HCT116 (cell line): ENCODE measurements around the gene XPNPEP3. TPM values are rescaled to one million over a fixed set of nuclear protein-coding genes. Genes with fewer than 3 reads are reported as not detected.
A peak's percentile ranks its signal among the peaks of the same experiment; 100 is the strongest.

Source experiments
- ATAC-seq: fragments of 200-7000 bp; cut with Tn5 transposase; 2 replicates; pipeline ENCODE4 v1.9.1; 2020; ENCODE audit warnings: mild to moderate bottlenecking, moderate library complexity
- BruUV-seq: library from RNA; stranded (reverse); fragments of 400-500 nt; replicated peaks from 2 replicates; lab custom pipeline; 2021; lab: Mats Ljungman, UMichigan
- CTCF ChIA-PET: fragments of 300-600 bp; sonication (Branson Sonifier 250); formaldehyde crosslinking; loops from one replicate; lab custom pipeline; 2021; ENCODE audit warnings: antibody characterized with exemption; lab: Charles Lee
- POLR2A ChIA-PET: fragments of 300-600, 350-600 bp; sonication (Branson Sonifier 250); formaldehyde crosslinking; loops from one replicate; lab custom pipeline; 2021; ENCODE audit warnings: antibody characterized with exemption; lab: Charles Lee
- RAD21 ChIA-PET, 2 experiments: fragments of 300-600 bp; sonication (Branson Sonifier 250); formaldehyde crosslinking; loops; one replicate each; lab custom pipeline; 2023; ENCODE audit warnings: low total read pairs in 2 of 2; ENCODE audit not compliant: uncharacterized antibody in 2 of 2, unreplicated experiment in 2 of 2, low non-redundant PET in 1 of 2; lab: Charles Lee
- DNase-seq: peaks from one replicate; pipeline ENCODE4 v3.0.0-alpha.2; 2010; ENCODE audit warnings: low read depth, low spot score
- H2AFZ ChIP-seq: fragments of 200-600 bp; shearing (Covaris generic), sonication (generic); 2 replicates; pipeline ENCODE4 v1.6.1; 2017; ENCODE audit warnings: low read depth, mixed run types, mixed read lengths, antibody characterized with exemption, low read length; ENCODE audit not compliant: poor library complexity, severe bottlenecking
- H3K27ac ChIP-seq: 2 replicates; pipeline ENCODE4 v1.5.1; 2012; ENCODE audit warnings: low read depth, low read length
- H3K27me3 ChIP-seq: fragments of 200-600 bp; sonication (generic); 2 replicates; pipeline ENCODE4 v1.6.1; 2016; ENCODE audit warnings: mixed run types, low read length, mixed read lengths; ENCODE audit not compliant: insufficient read depth
- H3K36me3 ChIP-seq, 2 experiments: fragments of 200-500 bp in 1 of 2; fragments of 200-600 bp in 1 of 2; sonication (Bioruptor generic) in 1 of 2; sonication (generic) in 1 of 2; 2 replicates each; pipeline versions ENCODE4 v1.5.1 to v1.6.1; 2014 to 2016; ENCODE audit warnings: low read length in 2 of 2, inconsistent platforms in 1 of 2, mixed read lengths in 1 of 2, mixed run types in 1 of 2; ENCODE audit not compliant: insufficient read depth in 2 of 2, control insufficient read depth in 1 of 2
- H3K4me1 ChIP-seq, 2 experiments: fragments of 200-600 bp in 1 of 2; sonication (generic) in 1 of 2; 2 replicates each; pipeline versions ENCODE4 v1.5.1 to v1.6.1; 2012 to 2017; ENCODE audit warnings: low read length in 2 of 2, inconsistent platforms in 1 of 2, mild to moderate bottlenecking in 1 of 2, mixed read lengths in 1 of 2, mixed run types in 1 of 2, moderate library complexity in 1 of 2; ENCODE audit not compliant: insufficient read depth in 2 of 2, control insufficient read depth in 1 of 2
- H3K4me2 ChIP-seq: fragments of 200-600 bp; sonication (generic); 2 replicates; pipeline ENCODE4 v1.6.1; 2017; ENCODE audit warnings: mixed run types, low read length, mixed read lengths
- H3K4me3 ChIP-seq, 2 experiments: fragments of 200-600 bp in 1 of 2; sonication (generic) in 1 of 2; replicated peaks in 1 of 2; 2 replicates each; pipeline ENCODE4 v1.5.1; 2011 to 2016; ENCODE audit warnings: low read length in 2 of 2, control low read depth in 1 of 2, low read depth in 1 of 2, mild to moderate bottlenecking in 1 of 2, mixed read lengths in 1 of 2, mixed run types in 1 of 2
- H3K79me2 ChIP-seq: fragments of 200-600 bp; sonication (generic); 2 replicates; pipeline ENCODE4 v1.6.1; 2017; ENCODE audit warnings: mild to moderate bottlenecking, mixed run types, low read length, moderate library complexity, mixed read lengths; ENCODE audit not compliant: insufficient read depth
- H3K9ac ChIP-seq: fragments of 200-600 bp; sonication (generic); 2 replicates; pipeline ENCODE4 v1.6.1; 2016; ENCODE audit warnings: low read length, mixed read lengths
- H3K9me2 ChIP-seq: fragments of 200-600 bp; sonication (generic), shearing (Covaris generic); 2 replicates; pipeline ENCODE4 v1.6.1; 2017; ENCODE audit warnings: mixed run types, mild to moderate bottlenecking, moderate library complexity; ENCODE audit not compliant: insufficient read depth
- H3K9me3 ChIP-seq, 2 experiments: fragments of 200-500 bp in 1 of 2; fragments of 200-600 bp in 1 of 2; sonication (Bioruptor generic) in 1 of 2; sonication (generic) in 1 of 2; 2 replicates each; pipeline ENCODE4 v1.6.1; 2014 to 2017; ENCODE audit warnings: low read length in 2 of 2, mixed read lengths in 2 of 2, inconsistent platforms in 1 of 2, low read depth in 1 of 2, mild to moderate bottlenecking in 1 of 2, mixed run types in 1 of 2, moderate library complexity in 1 of 2; ENCODE audit not compliant: control insufficient read depth in 1 of 2, insufficient read depth in 1 of 2
- H4K20me1 ChIP-seq: fragments of 200-600 bp; sonication (generic), shearing (Covaris generic); 2 replicates; pipeline ENCODE4 v1.6.1; 2017; ENCODE audit warnings: mixed run types, mild to moderate bottlenecking, moderate library complexity; ENCODE audit not compliant: insufficient read depth
- ATF3 ChIP-seq: IDR thresholded peaks from 2 replicates; pipeline ENCODE4 v1.6.1; 2012
- CBX3 ChIP-seq: IDR thresholded peaks from 2 replicates; pipeline ENCODE4 v1.6.1; 2012; ENCODE audit warnings: low read depth
- FOSL1 ChIP-seq: IDR thresholded peaks from 2 replicates; pipeline ENCODE4 v1.6.1; 2012; ENCODE audit warnings: low read depth
- POLR2A ChIP-seq: IDR thresholded peaks from 2 replicates; pipeline ENCODE4 v1.7.0; 2011; ENCODE audit warnings: borderline replicate concordance; ENCODE audit not compliant: insufficient read depth, insufficient read length; ENCODE audit errors: extremely low read depth
- POLR2AphosphoS5 ChIP-seq: IDR thresholded peaks from 2 replicates; pipeline ENCODE4 v1.6.1; 2011; ENCODE audit warnings: mild to moderate bottlenecking, low read depth, low read length, moderate library complexity
- RAD21 ChIP-seq: IDR thresholded peaks from 2 replicates; pipeline ENCODE4 v1.6.1; 2012; ENCODE audit warnings: low read depth, mild to moderate bottlenecking
- SIN3A ChIP-seq: IDR thresholded peaks from 2 replicates; pipeline ENCODE4 v1.6.1; 2012; ENCODE audit warnings: low read depth
- SRF ChIP-seq: IDR thresholded peaks from 2 replicates; pipeline ENCODE4 v1.6.1; 2012; ENCODE audit warnings: low read depth
- YY1 ChIP-seq: IDR thresholded peaks from 2 replicates; pipeline ENCODE4 v1.6.1; 2011; ENCODE audit warnings: low read length, low read depth, moderate library complexity, mild to moderate bottlenecking; ENCODE audit not compliant: insufficient replicate concordance; ENCODE audit errors: extremely low read depth
- intact Hi-C: fragments of 100-400 bp; cut with micrococcal nuclease; formaldehyde crosslinking; loops from 2 replicates; pipeline ENCODE4 v1.10.0; 2022
- total RNA-seq: library from RNA; stranded (reverse); gene quantifications from one replicate; pipeline ENCODE4 v1.2.1, GENCODE V29; 2021; ENCODE audit not compliant: unreplicated experiment
- TF ChIP-seq, protein P1 (sequence below), 3 experiments: fragments of 200-600 bp in 1 of 3; sonication (generic) in 1 of 3; IDR thresholded peaks in 2 of 3; conservative IDR thresholded peaks in 1 of 3; 2 replicates each; pipeline ENCODE4 v1.5.1; 2012 to 2017; ENCODE audit warnings: low read depth in 2 of 3, low read length in 2 of 3, antibody characterized with exemption in 1 of 3, borderline replicate concordance in 1 of 3, control low read depth in 1 of 3, mild to moderate bottlenecking in 1 of 3, mixed read lengths in 1 of 3, mixed run types in 1 of 3, moderate library complexity in 1 of 3; ENCODE audit not compliant: insufficient read depth in 1 of 3

Gene XPNPEP3
- total RNA-seq, 1 experiment from 2014 or later, result 29.8 TPM

GRCh38 chr22:40894417-40894816 is 37.5 kb downstream of the XPNPEP3 start:
- intact Hi-C loops, result loop anchor here (10.0 kb wide), 1 partner anchor 240 kb away; no protein-coding TSS in a partner anchor
- DNase-seq (no peak), ATAC-seq (no peak)
- TF ChIP-seq POLR2A (no peak), SRF (no peak)
- TF ChIP-seq, protein P1, sequence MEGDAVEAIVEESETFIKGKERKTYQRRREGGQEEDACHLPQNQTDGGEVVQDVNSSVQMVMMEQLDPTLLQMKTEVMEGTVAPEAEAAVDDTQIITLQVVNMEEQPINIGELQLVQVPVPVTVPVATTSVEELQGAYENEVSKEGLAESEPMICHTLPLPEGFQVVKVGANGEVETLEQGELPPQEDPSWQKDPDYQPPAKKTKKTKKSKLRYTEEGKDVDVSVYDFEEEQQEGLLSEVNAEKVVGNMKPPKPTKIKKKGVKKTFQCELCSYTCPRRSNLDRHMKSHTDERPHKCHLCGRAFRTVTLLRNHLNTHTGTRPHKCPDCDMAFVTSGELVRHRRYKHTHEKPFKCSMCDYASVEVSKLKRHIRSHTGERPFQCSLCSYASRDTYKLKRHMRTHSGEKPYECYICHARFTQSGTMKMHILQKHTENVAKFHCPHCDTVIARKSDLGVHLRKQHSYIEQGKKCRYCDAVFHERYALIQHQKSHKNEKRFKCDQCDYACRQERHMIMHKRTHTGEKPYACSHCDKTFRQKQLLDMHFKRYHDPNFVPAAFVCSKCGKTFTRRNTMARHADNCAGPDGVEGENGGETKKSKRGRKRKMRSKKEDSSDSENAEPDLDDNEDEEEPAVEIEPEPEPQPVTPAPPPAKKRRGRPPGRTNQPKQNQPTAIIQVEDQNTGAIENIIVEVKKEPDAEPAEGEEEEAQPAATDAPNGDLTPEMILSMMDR (IDR thresholded peaks at IDR 0.05 in 2 of 3, conservative IDR thresholded peaks at IDR 0.05 in 1 of 3; ENCODE audit: borderline replicate concordance in 1 of 3, insufficient read depth in 1 of 3, low read depth in 2 of 3, low read length in 2 of 3), result no peak
- Histone ChIP-seq H3K27ac (no peak overlapping the region), H3K4me1 (no peaks in the 10 kb centered on the region), H3K4me2 (no peak overlapping the region), H3K9me2 (no peaks in the 10 kb centered on the region), H3K4me3 (no peak overlapping the region), H4K20me1 (no peaks in the 10 kb centered on the region), H2AFZ (no peak overlapping the region), H3K9me3 (no peaks in the 10 kb centered on the region), H3K27me3 (no peaks in the 10 kb centered on the region), H3K36me3 (peaks cover 3 to 17% of the 10 kb centered on the region in 2 experiments; a peak in 3 of 4 replicates), H3K9ac (no peak overlapping the region), H3K79me2 (no peaks in the 10 kb centered on the region)
- CTCF ChIA-PET, result no interaction called here
- POLR2A ChIA-PET, result no interaction called here
- RAD21 ChIA-PET, result interaction anchor here in 1 of 2 experiments (0.7 kb wide), 1 partner anchor 211 kb away, joined by 4 read pairs; no protein-coding TSS in a partner anchor
- no TSS peak for BruUV-seq

GRCh38 chr22:40898850-40899357 is 42.0 kb downstream of the XPNPEP3 start:
- Histone ChIP-seq H3K79me2 (no peaks in the 10 kb centered on the region), H4K20me1 (no peaks in the 10 kb centered on the region), H3K4me1 (no peaks in the 10 kb centered on the region), H3K27ac (no peak overlapping the region), H3K36me3 (peaks cover 0 to 6% of the 10 kb centered on the region in 2 experiments; a peak in 1 of 4 replicates), H3K27me3 (no peaks in the 10 kb centered on the region), H3K4me2 (no peak overlapping the region), H3K9ac (no peak overlapping the region), H3K9me3 (no peaks in the 10 kb centered on the region), H3K4me3 (no peak overlapping the region), H3K9me2 (no peaks in the 10 kb centered on the region), H2AFZ (no peak overlapping the region)
- peak; percentile 23 for DNase-seq
- ChIA-PET CTCF (interaction anchor here (0.7 to 1.8 kb wide), 19 partner anchors 9 to 499 kb away, joined by 3 to 32 read pairs (median 4); partner anchors contain the start of gene MRTFA), POLR2A (interaction anchor here (0.6 kb wide), 1 partner anchor 247 kb away, joined by 3 read pairs; no protein-coding TSS in a partner anchor), RAD21 (interaction anchor here (0.7 to 1.1 kb wide), 5 partner anchors 215 to 253 kb away, joined by 3 to 12 read pairs (median 4); no protein-coding TSS in a partner anchor)
- peak; percentile 78 for ATAC-seq
- BruUV-seq, result no TSS peak
- TF ChIP-seq SIN3A, result no peak
- no peak for TF ChIP-seq POLR2A
- TF ChIP-seq CBX3, result no peak
- no peak for TF ChIP-seq ATF3
- no peak for TF ChIP-seq POLR2AphosphoS5
- TF ChIP-seq, protein P1 (IDR thresholded peaks at IDR 0.05 in 2 of 3, conservative IDR thresholded peaks at IDR 0.05 in 1 of 3; ENCODE audit: borderline replicate concordance in 1 of 3, insufficient read depth in 1 of 3, low read depth in 2 of 3, low read length in 2 of 3), result peak; percentile 48 to 59 (median 56); a peak in 5 of 6 replicates
- 0 out of 2 replicates have a peak, but pooled peaks have one; percentile 8 for TF ChIP-seq FOSL1
- no peak for TF ChIP-seq YY1
- TF ChIP-seq RAD21, result peak; percentile 78
- intact Hi-C loops, result loop anchor here (1.0 to 10.0 kb wide), 4 partner anchors 216 to 462 kb away; no protein-coding TSS in a partner anchor
